ENCODE data around the gene IFIT3.

- TF ChIP-seq ZNF157 (tag by site-specific recombination; IDR thresholded peaks at IDR 0.05) (no peak), CTCF (tag by site-specific recombination; IDR thresholded peaks at IDR 0.05) (no peak), PATZ1 (tag by site-specific recombination; IDR thresholded peaks at IDR 0.05) (no peak), ZNF184 (tag by site-specific recombination; IDR thresholded peaks at IDR 0.05) (no peak), REST (tag by site-specific recombination; IDR thresholded peaks at IDR 0.05) (no peak), ATF2 (tag by site-specific recombination; IDR thresholded peaks at IDR 0.05; ENCODE audit: low read depth) (no peak)
These were observed 49.7 kb upstream of the IFIT3 start for GRCh38 chr10:89278034-89278535.
